Putamen (tissue), 1 donor: Measurements from ENCODE around the gene MARCHF3.
"Not testable (repeated sequence)": the region's sequence is repeated elsewhere in the genome, so short reads cannot be mapped to it uniquely, and the experiment has no call there.

Source experiments
- DNase-seq: peaks from one replicate; pipeline ENCODE4 v3.0.0-alpha.2; 2016; ENCODE audit warnings: low spot score

Gene MARCHF3

DNA sequence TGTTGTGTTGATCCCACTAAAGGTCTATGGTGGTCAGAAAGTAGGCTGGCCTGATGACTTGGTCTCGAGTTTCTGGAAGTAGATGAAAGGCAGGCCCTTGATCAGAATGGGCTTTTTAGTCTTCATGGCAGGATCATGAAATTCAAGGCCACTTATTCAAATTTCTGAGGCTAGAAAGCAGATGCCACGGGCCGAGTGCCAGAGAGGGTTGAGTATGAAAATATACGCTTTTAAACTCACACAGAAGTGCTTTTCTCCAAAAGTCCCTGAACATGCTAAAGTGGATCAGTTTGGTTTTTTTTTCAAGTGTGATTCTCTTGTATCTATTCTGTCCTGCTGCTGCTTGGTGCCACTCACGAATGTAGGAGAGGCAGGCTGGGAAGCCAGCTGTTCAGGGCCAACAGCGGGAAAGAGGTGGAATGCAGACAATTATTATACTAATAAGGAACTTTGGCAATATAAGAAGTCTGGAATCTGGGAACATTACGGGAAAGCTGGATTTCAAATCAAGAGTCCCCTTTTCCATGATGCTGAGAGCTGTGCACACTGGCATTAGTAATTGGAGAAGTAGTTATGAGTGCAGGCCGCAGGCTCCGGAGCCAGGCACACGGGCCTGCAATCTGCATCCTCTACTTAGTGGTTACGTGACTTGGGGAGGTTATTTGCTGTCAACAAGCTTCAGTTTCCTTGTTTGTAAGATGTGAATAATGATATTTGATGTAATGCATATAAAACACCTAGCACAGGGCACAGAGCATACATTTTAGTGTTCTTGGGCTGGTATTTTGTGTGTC, 157.6 kb downstream of the MARCHF3 start:
- DNase-seq, result no peak

DNA sequence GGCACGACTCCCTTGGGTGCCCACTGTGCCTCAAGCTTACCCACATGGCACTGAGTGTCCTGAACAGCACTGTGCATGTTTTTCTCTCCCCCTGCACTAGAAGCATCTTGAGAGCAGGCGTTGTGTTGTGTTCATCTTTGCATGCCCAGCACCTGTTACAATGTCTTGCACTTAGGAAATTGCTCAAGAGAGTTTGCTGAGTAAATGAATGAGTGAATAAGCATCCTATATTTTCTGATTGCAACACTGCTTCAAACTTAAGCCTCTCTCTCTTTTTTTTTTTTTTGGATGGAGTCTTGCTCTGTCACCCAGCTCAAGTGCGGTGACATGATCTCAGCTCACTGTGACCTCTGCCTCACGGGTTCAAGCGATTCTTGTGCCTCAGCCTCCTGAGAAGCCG, 158.9 kb downstream of the MARCHF3 start:
- no peak for DNase-seq

DNA sequence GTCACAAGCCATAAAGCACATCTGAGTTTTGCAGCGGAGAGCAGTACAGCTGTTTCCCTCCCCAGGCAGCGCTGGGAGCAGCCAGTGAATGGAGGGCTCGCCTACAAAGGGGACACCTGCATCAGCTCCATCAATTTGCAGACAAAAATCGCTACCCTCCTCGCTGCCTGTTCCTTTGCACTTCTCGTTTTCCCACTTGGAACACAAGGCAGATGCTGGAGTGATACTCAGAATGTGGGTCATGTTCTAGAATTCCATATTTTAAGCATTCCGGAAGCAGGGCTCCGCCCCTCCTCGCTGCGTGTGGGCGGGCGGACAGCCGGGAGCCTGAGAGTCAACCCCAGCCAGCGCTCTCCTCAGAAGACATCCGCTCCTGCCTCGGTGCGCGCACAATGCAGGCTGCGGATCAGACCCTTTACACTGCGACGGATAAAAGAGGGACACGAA, 161.3 kb downstream of the MARCHF3 start:
- no peak for DNase-seq

- DNase-seq, result no peak
These were observed 161.9 kb downstream of the MARCHF3 start for GRCh38 chr5:126868338-126869004.

DNA sequence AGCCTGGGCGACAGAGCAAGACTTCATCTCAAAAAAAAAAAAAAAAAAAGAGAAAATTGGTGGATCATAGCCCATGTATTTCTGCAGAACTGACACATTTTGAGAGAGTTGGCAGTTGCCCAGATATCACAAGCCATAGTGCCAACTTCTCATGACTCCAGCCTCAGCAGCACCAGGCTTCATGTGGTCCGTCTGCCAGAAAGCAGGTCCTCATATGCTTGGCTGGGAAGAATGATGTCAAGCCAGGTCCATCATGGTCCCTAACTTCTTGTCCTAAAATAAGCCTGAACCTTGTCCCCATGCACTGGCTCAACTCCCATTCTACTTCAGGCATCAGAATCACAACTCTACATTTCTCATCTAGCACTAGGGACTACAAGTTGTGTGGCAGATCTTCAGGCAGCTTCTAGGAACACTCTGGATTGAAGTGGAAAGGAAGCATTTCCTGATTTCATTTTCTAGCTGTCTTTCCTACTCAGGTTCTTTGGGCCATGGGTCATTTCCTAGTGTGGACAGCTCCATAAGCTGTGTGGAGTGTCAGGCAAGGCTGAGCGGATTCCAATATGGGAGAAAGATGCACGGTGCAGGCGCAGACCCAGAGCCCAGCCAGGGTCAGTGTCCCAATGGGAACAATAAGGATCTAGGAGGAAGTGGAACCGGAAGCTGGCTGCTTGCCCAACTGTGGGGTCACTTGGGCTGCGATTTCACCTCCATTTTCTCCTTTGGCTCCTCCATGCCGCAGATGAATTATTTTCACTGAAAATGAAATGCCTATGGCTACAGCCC, 163.3 kb downstream of the MARCHF3 start:
- no peak for DNase-seq

GRCh38 chr5:126865299-126865698, 165.1 kb downstream of the MARCHF3 start:
- no peak for DNase-seq

- no peak for DNase-seq
These were observed 166.2 kb downstream of the MARCHF3 start for GRCh38 chr5:126864042-126864688.

DNA sequence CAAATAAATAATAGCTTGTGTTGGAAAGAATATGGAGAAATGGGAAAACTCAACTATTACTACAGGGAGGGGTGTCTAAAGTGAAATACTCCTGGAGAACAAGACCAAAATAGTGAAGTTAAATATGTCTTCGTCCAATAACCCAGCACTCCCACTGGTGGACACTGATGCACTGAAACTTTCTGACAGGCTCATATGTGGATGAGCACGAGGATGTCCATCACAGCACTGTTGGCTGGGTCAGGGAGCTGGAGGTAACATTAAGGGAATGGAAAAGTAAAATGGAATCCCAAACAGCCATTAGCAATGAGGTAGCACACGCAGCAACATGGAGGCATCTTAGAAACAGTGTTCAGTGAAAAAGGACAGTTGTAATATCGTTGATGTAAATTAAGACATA, 167.0 kb downstream of the MARCHF3 start:
- no peak for DNase-seq

DNA sequence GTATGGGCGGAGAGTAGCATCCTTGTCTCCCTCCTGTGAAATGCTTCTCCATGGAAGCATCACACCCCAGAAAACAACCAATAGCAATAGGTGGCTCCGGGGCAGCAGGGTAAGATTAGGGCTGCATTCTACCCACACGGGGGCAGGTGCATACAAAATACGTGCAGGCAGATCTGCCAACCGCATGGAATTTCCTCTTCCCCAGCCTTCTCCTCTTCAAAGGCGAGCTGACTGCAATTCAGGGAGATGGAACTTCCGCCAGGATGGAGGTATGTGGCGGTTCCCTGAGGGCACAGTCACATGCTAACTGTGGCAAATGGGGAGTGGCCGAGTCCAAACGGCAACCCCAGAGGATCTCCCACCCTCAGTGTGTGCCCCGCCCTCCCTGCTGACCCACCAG, 171.9 kb downstream of the MARCHF3 start:
- no peak for DNase-seq

- no peak for DNase-seq
These were observed 172.6 kb downstream of the MARCHF3 start for GRCh38 chr5:126857472-126858410.

GRCh38 chr5:126855266-126855665, 175.1 kb downstream of the MARCHF3 start:
- DNase-seq, result no peak

GRCh38 chr5:126854526-126855110, 175.7 kb downstream of the MARCHF3 start:
- DNase-seq, result no peak

GRCh38 chr5:126853541-126854307, 176.6 kb downstream of the MARCHF3 start:
- DNase-seq, result not testable (repeated sequence)

- DNase-seq, result no peak
These were observed 177.5 kb downstream of the MARCHF3 start for GRCh38 chr5:126852841-126853271.

GRCh38 chr5:126852091-126852571, 178.2 kb downstream of the MARCHF3 start:
- no peak for DNase-seq

GRCh38 chr5:126851501-126852011, 178.8 kb downstream of the MARCHF3 start:
- DNase-seq, result no peak

- no peak for DNase-seq
These were observed 181.2 kb downstream of the MARCHF3 start for GRCh38 chr5:126849101-126849678.

DNA sequence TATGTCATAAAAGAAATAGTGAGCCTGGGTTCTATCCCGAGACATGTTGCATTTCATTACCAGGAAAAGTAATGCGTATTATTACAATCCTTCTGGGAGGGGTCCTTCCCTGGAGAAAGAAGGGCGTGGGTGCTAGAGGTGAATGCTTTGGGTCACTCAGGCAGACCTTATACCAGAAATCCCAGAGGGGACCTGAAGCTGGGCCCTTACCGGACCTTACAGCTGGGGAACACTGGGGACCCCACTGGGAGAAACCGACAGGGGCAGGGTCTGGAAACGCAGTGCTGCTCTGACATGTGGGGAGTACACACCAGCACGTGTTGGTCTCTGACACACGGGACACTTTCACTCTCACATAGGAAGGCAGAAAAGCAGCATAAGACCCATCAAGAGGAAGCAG, 182.1 kb downstream of the MARCHF3 start:
- DNase-seq, result no peak

DNA sequence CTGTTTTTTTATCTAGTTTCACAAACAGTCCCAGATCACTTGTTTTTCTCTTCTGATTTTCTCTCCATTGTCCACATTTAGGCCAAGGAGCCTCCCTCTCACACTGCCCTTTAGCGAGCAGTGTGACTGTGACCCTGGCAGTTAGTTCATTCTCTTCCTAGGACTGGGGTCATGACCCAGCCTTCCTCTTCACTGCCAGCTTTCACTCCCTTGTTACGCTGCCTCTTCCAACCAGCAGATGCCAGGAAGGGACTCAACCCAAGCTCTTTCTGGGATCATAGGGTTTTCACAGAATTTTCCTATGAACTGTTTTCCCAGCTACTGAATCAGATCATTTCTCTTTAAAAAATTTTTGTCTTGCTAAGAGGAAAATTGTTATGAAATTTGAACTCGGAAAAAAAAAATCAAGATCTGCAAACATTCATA, 182.5 kb downstream of the MARCHF3 start:
- DNase-seq, result no peak
